Glutamatergic neuron (in vitro differentiated cells): ENCODE results near the gene CBLIF. TPM values are rescaled to one million over a fixed set of nuclear protein-coding genes. Genes with fewer than 3 reads are reported as not detected.
"Not testable (repeated sequence)": the region's sequence is repeated elsewhere in the genome, so short reads cannot be mapped to it uniquely, and the experiment has no call there.

ENCODE experiments used
- DNase-seq: peaks from one replicate; pipeline ENCODE4 v3.0.0; 2022
- H3K27ac Mint-ChIP-seq: one replicate; pipeline ENCODE4 v1.8.0; 2020; ENCODE audit warnings: mild to moderate bottlenecking, mixed read lengths, inconsistent platforms; ENCODE audit not compliant: unreplicated experiment
- H3K27me3 Mint-ChIP-seq: one replicate; pipeline ENCODE4 v1.8.0; 2020; ENCODE audit warnings: mild to moderate bottlenecking, moderate library complexity, mixed read lengths, inconsistent platforms; ENCODE audit not compliant: unreplicated experiment
- H3K36me3 Mint-ChIP-seq: one replicate; pipeline ENCODE4 v1.8.0; 2020; ENCODE audit warnings: mild to moderate bottlenecking, mixed read lengths, inconsistent platforms; ENCODE audit not compliant: unreplicated experiment
- H3K4me1 Mint-ChIP-seq: one replicate; pipeline ENCODE4 v1.8.0; 2020; ENCODE audit warnings: mild to moderate bottlenecking, low read depth, mixed read lengths, inconsistent platforms; ENCODE audit not compliant: unreplicated experiment
- H3K4me3 Mint-ChIP-seq: one replicate; pipeline ENCODE4 v1.8.0; 2020; ENCODE audit warnings: mild to moderate bottlenecking, mixed read lengths, inconsistent platforms; ENCODE audit not compliant: unreplicated experiment
- H3K9me3 Mint-ChIP-seq: one replicate; pipeline ENCODE4 v1.8.0; 2020; ENCODE audit warnings: mild to moderate bottlenecking, moderate library complexity, mixed read lengths, inconsistent platforms; ENCODE audit not compliant: unreplicated experiment
- total RNA-seq: library from RNA; stranded (reverse); fragmentation: NEBNext Ultra II Directional; extraction: Animal tissue kit (Norgen Biotek cat#: 25700); gene quantifications from one replicate; pipeline ENCODE4 v1.2.1, GENCODE V29; 2021; ENCODE audit not compliant: unreplicated experiment
- TF ChIP-seq, protein P1 (sequence below): fragments of 200-600 bp; sonication (generic); IDR thresholded peaks from one replicate; pipeline ENCODE4 v1.5.0; 2021; ENCODE audit not compliant: partially characterized antibody, unreplicated experiment

Gene CBLIF
- total RNA-seq, 1 donor from 2014 or later = not detected

DNA sequence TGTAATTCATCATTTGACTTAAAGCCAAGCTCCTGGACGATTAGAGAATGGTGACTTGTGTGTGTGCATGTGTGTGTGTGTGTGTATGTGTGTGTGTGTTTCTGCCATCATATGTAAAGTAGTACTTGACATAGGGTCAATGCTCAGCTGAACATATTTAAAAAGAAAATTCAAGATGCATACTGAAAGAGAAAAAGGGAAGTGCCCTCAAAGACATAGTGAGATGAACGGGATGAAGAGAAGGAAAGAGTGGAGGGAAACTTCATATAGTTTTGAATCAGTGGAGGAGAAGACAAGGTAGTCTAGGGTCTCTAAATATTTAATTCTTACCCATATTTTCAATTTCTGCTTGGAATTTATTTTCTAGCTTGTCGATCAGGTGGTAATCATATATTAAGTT lies 17.0 kb upstream of the CBLIF start:
- Mint-ChIP-seq H3K4me3 (no peak overlapping the region), H3K4me1 (no peaks in the 10 kb centered on the region), H3K27ac (no peak overlapping the region), H3K27me3 (no peaks in the 10 kb centered on the region), H3K9me3 (no peaks in the 10 kb centered on the region), H3K36me3 (no peaks in the 10 kb centered on the region)
- TF ChIP-seq, protein P1, sequence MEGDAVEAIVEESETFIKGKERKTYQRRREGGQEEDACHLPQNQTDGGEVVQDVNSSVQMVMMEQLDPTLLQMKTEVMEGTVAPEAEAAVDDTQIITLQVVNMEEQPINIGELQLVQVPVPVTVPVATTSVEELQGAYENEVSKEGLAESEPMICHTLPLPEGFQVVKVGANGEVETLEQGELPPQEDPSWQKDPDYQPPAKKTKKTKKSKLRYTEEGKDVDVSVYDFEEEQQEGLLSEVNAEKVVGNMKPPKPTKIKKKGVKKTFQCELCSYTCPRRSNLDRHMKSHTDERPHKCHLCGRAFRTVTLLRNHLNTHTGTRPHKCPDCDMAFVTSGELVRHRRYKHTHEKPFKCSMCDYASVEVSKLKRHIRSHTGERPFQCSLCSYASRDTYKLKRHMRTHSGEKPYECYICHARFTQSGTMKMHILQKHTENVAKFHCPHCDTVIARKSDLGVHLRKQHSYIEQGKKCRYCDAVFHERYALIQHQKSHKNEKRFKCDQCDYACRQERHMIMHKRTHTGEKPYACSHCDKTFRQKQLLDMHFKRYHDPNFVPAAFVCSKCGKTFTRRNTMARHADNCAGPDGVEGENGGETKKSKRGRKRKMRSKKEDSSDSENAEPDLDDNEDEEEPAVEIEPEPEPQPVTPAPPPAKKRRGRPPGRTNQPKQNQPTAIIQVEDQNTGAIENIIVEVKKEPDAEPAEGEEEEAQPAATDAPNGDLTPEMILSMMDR = no peak
- no peak for DNase-seq

DNA sequence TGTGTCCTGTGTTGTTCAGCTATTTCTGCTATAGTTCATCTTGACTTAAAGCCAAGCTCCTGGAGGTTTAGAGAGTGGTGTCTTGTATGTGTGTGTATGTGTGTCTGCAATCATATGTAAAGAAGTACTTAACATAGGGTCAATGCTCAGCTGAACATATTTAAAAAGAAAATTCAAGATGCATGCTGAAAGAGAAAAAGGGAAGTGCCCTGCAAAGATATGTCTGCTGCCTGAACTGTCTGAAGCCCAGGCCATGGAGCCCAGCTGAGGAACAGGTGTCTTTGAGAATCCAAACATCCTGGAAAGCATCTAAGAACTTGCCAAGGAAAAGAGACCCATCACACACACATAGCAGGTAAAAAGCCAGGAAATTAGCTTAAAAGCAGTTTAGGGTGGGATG lies 14.4 kb upstream of the CBLIF start:
- Mint-ChIP-seq H3K27me3 (no peaks in the 10 kb centered on the region), H3K4me3 (no peak overlapping the region), H3K27ac (no peak overlapping the region), H3K9me3 (no peaks in the 10 kb centered on the region), H3K4me1 (no peaks in the 10 kb centered on the region), H3K36me3 (no peaks in the 10 kb centered on the region)
- no peak for DNase-seq
- TF ChIP-seq, protein P1 = no peak

DNA sequence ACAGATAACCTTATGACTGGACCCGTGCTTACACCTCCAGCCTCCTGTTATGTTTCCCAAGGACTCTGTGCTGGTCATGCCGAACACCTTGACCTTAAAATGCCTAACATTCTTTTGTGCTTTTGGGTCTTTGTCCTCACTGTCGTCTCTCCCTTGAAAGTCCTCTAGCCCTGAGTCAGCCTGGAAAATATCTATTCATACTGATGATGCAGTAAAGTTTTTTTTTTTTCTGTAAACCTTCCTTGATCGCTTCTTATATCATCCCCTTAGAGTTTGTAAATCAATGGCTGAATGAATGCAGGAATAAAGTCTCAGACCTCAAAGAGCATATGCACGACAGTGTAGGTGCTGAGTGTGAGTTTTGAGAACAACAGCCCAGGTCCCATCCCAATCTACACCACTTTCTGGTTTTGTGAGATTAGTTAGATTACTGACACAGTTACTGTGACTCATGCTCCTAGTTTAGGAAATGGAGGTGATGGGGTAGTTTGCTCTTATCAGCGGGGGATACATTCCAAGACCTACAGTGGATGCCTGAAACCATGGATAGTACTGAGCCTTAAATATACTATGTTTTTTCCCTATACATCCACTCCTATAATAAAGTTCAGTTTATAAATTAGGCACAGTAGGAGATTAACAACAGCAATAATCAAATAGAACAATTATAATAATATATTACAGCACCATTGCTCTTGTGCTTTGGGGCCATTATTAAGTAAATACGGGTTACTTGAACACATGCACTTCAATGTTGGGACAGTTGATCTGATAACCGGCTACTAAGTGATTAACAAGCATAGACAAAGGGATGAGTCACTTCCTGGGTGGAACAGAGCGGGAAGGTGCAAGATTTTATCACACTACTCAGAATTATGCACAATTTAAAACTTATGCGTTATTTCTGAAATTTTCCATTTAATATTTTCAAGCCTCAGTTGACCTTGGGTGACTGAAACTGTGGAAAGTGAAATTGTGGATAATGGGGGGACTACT lies 12.4 kb upstream of the CBLIF start:
- H3K9me3 Mint-ChIP-seq = no peaks in the 10 kb centered on the region
- TF ChIP-seq, protein P1 = no peak
- no peaks in the 10 kb centered on the region for H3K36me3 Mint-ChIP-seq
- no peak for DNase-seq
- no peak overlapping the region for H3K27ac Mint-ChIP-seq
- H3K27me3 Mint-ChIP-seq = no peaks in the 10 kb centered on the region
- H3K4me3 Mint-ChIP-seq = no peak overlapping the region
- H3K4me1 Mint-ChIP-seq = no peaks in the 10 kb centered on the region

DNA sequence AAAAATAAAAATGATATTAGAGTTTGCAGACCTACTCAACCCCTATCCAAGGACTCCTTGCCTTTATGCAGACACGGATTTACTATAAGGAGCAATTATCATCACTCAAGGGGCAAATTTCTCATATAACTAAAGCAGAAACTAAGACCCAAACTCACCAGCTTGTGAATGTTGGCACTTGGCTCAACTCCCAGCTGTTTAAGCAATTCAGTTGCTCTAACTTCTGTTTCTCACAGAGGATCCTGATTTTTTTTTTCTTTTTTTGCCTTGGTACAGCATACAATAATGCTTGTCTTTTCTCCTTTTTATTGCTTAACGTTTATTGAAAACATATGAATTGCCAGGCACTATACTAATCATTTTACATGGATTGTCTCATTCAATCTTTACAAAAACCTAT lies 9.6 kb upstream of the CBLIF start:
- H3K4me1 Mint-ChIP-seq = no peaks in the 10 kb centered on the region
- no peak overlapping the region for H3K4me3 Mint-ChIP-seq
- DNase-seq = no peak
- H3K27me3 Mint-ChIP-seq = no peaks in the 10 kb centered on the region
- TF ChIP-seq, protein P1 = no peak
- H3K9me3 Mint-ChIP-seq = no peaks in the 10 kb centered on the region
- no peak overlapping the region for H3K27ac Mint-ChIP-seq
- no peaks in the 10 kb centered on the region for H3K36me3 Mint-ChIP-seq

DNA sequence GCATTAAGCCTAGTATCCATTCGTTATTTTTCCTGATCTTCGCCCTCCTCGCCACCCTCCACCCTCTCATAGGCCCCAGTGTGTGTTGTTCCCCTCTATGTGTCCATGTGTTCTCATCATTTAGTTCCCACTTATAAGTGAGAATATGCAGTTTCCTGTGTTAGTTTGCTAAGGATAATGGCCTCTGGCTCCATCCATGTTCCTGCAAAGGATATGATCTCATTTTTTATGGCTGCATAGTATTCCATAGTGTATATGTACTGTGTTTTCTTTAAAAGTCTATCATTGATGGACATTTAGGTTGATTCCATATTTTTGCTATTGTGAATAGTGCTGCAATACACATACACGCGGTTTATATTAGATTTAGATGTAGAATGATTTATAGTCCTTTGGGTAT lies 6.1 kb upstream of the CBLIF start:
- not testable (repeated sequence) for DNase-seq, H3K4me1 Mint-ChIP-seq, H3K4me3 Mint-ChIP-seq, H3K9me3 Mint-ChIP-seq, H3K27me3 Mint-ChIP-seq, H3K36me3 Mint-ChIP-seq, H3K27ac Mint-ChIP-seq

DNA sequence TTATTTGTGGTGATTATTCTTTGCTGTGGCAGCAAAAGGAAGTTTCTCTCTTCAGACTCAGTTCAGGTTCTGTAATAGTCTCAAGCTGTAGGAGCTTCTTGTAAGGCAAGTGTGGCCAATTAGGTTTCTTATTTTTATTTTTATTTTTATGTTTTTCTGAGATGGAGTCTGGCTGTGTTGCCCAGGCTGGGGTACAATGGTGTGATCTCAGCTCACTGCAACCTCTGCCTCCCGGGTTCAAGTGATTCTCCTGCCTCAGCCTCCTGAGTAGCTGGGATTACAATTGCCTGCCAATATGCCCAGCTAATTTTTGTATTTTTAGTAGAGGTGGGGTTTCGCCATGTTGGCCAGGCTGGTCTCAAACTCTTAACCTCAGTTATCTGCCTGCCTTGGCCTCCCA lies 4.3 kb upstream of the CBLIF start:
- not testable (repeated sequence) for H3K36me3 Mint-ChIP-seq, H3K4me3 Mint-ChIP-seq, H3K27ac Mint-ChIP-seq, DNase-seq, H3K27me3 Mint-ChIP-seq, H3K4me1 Mint-ChIP-seq, H3K9me3 Mint-ChIP-seq
